ENCODE data around the gene RASGRP3. TPM values are rescaled to one million over a fixed set of nuclear protein-coding genes. Genes with fewer than 3 reads are reported as not detected.

RASGRP3 gene
- total and polyA plus RNA-seq, 12 donors: 14.9 to 77.4 (median 64.4) TPM

DNA sequence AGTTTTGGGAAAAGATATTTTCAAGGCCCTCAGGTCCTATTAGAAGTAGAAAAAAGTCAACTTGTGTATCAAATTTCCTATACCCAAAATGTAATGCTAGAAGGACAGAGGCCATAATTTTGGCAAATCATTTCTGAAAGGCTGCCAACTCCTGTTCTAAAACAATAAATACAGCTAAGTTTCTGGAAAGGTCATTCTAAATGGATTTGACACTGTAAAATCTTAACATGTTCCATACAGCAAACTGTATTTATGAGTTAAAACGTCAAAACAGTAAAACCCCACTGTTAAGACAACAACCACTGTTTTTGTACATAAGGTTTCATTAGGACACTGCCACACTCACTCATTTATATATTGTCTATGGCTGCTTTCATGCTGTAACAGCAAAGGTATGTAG is 113.0 kb downstream of the RASGRP3 start:
- Histone ChIP-seq H3K4me3 (no peak overlapping the region), H3K4me1 (peaks cover 0 to 37% (median 11%) of the 10 kb centered on the region in 9 donors), H3K9me3 (no peaks in the 10 kb centered on the region), H3K27ac (peak overlapping the region in 3 of 10 donors; percentile 8 to 27 (median 12)), H3K27me3 (no peaks in the 10 kb centered on the region), H3K36me3 (peaks cover 0 to 98% (median 36%) of the 10 kb centered on the region in 9 donors)
- intact Hi-C loops (cut with DNase I): loop anchor here in 8 of 10 donors (5.0 to 10.0 kb wide), 8 partner anchors 115 to 1035 kb away; partner anchors contain the start of gene RASGRP3 (in 3 of the 8)
- ATAC-seq (peak in 1 of 8 donors; percentile 5), DNase-seq (no peak)
- 32 to 56% methylated on average over 1 of the region's 1 CpG for WGBS, 2 donors
- TF ChIP-seq, protein P1, sequence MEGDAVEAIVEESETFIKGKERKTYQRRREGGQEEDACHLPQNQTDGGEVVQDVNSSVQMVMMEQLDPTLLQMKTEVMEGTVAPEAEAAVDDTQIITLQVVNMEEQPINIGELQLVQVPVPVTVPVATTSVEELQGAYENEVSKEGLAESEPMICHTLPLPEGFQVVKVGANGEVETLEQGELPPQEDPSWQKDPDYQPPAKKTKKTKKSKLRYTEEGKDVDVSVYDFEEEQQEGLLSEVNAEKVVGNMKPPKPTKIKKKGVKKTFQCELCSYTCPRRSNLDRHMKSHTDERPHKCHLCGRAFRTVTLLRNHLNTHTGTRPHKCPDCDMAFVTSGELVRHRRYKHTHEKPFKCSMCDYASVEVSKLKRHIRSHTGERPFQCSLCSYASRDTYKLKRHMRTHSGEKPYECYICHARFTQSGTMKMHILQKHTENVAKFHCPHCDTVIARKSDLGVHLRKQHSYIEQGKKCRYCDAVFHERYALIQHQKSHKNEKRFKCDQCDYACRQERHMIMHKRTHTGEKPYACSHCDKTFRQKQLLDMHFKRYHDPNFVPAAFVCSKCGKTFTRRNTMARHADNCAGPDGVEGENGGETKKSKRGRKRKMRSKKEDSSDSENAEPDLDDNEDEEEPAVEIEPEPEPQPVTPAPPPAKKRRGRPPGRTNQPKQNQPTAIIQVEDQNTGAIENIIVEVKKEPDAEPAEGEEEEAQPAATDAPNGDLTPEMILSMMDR (IDR thresholded peaks at IDR 0.05): no peak

DNA sequence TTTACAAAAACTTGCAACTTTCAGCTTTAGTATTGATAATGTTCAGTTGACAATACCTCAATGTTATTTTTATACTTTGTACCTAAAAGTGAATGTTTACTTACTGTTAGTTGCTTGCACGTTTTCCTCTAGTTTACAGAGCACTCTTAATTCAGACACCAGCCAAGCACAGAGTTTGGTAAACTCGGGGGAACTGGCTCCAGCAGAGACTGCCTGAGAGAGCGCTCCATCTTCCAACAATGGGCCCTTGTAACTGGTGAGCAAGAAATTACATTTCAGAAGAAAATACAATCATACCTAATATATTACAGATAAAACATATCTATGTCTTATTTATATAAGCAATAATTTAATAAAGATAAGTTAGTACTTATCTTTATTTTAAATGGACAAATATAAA is 118.9 kb downstream of the RASGRP3 start:
- no peak for DNase-seq

DNA sequence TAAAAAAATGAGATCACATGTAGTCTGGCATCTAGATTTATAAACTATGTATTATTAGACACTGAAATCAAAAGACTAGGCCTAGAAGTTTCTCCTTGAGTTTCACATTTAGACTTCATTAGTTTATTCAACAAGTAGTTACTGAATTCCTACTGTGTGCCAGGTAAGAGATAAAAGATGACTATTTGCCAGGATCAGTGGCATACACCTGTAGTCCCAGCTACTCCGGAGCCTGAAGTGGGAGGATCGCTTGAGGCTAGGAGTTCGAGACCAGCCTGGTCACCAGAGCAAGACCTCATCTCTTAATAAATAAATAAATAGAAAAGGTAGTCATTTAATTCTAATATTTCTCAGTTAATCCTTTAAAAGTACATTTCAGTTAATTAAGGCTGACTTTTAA is 120.6 kb downstream of the RASGRP3 start:
- peak overlapping the region in 1 of 10 donors; percentile 90 for H3K4me3 ChIP-seq
- H3K4me1 ChIP-seq: peaks cover 4 to 45% (median 28%) of the 10 kb centered on the region in 9 donors
- peaks cover 0 to 35% (median 5%) of the 10 kb centered on the region in 9 donors for H3K36me3 ChIP-seq
- no peaks in the 10 kb centered on the region for H3K9me3 ChIP-seq
- intact Hi-C loops (cut with DNase I): no loop called here
- H3K27me3 ChIP-seq: no peaks in the 10 kb centered on the region
- TF ChIP-seq, protein P1 (IDR thresholded peaks at IDR 0.05): no peak
- DNase-seq (no peak), ATAC-seq (no peak)
- H3K27ac ChIP-seq: no peak overlapping the region
- WGBS, 2 donors: 72 to 74% methylated on average over 3 of the region's 3 CpGs

More for the DNA sequence above, 118.9 kb downstream of the RASGRP3 start:
- no peak for ATAC-seq
- intact Hi-C loops (cut with DNase I): no loop called here
- Histone ChIP-seq H3K36me3 (peaks cover 0 to 52% (median 13%) of the 10 kb centered on the region in 9 donors), H3K4me1 (peaks cover 4 to 47% (median 28%) of the 10 kb centered on the region in 9 donors), H3K27ac (no peak overlapping the region), H3K4me3 (no peak overlapping the region), H3K9me3 (no peaks in the 10 kb centered on the region), H3K27me3 (no peaks in the 10 kb centered on the region)
- 61 to 64% methylated on average over 3 of the region's 3 CpGs for WGBS, 2 donors
- TF ChIP-seq, protein P1 (IDR thresholded peaks at IDR 0.05): no peak

DNA sequence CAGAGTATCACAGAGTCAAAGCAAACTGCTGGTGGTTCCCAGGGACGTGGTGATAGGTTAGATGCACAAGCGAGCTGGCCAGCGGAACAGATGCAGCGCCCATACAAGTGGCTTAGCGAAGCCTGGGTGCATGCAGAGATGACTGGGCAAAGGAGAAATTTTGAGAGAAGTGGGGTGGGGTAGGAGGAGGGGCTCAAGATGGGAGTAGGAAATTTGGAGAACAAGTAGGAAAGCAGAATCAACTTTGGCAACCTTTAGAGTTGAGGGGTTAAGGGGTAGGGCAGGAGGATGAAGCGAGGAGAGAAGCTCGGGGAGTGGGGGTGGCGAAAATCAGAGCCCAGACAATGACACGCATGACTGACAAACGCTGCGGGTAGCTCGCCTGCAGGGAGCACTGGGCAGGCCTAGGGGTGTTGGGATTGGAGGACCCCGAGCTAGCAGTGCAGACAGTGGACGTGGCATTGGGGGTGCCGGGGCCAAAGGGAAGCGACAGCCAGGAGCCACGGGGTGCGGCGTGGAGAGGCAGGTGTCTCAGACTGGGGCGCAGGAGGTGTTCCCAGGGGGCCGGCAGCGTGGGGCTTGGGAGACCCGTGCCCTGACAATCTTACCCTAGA is 122.2 kb downstream of the RASGRP3 start:
- no peaks in the 10 kb centered on the region for H3K27me3 ChIP-seq
- TF ChIP-seq, protein P1 (IDR thresholded peaks at IDR 0.05): no peak
- H3K4me1 ChIP-seq: peaks cover 4 to 41% (median 28%) of the 10 kb centered on the region in 9 donors
- H3K4me3 ChIP-seq: peak overlapping the region; percentile 45 to 94 (median 80)
- peaks cover 0 to 19% (median 0%) of the 10 kb centered on the region in 9 donors for H3K36me3 ChIP-seq
- H3K9me3 ChIP-seq: no peaks in the 10 kb centered on the region
- 0 to 1% methylated on average over 23 of the region's 23 CpGs for WGBS, 2 donors
- intact Hi-C loops (cut with DNase I): no loop called here
- DNase-seq (no peak), ATAC-seq (peak; percentile 19 to 47 (median 38))
- peak overlapping the region; percentile 11 to 90 (median 86) for H3K27ac ChIP-seq

Measured in heart right ventricle (tissue), 16 donors.